Suprapubic skin (tissue), 4 donors: Measurements from ENCODE around the gene GUCY1A2.
"Not testable (repeated sequence)": the region's sequence is repeated elsewhere in the genome, so short reads cannot be mapped to it uniquely, and the experiment has no call there.

Experiments used
- POLR2A ChIP-seq, 2 donors: fragments of 450-650 bp; IDR thresholded peaks; one replicate each; pipeline ENCODE4 v1.6.1; 2017; ENCODE audit warnings: antibody characterized with exemption in 2 of 2, mild to moderate bottlenecking in 2 of 2, moderate library complexity in 2 of 2
- POLR2AphosphoS5 ChIP-seq, 3 donors: sonication (generic); formaldehyde crosslinking; IDR thresholded peaks; one replicate each; pipeline ENCODE4 v1.6.1; 2017; ENCODE audit warnings: antibody characterized with exemption in 3 of 3
- TF ChIP-seq, protein P1 (sequence below), 2 donors: fragments of 200-600 bp in 1 of 2; fragments of 450-650 bp in 1 of 2; sonication (generic) in 1 of 2; IDR thresholded peaks; one replicate each; pipeline ENCODE4 v1.5.1; 2016 to 2019; ENCODE audit warnings: antibody characterized with exemption in 2 of 2, mild to moderate bottlenecking in 1 of 2, moderate library complexity in 1 of 2

DNA sequence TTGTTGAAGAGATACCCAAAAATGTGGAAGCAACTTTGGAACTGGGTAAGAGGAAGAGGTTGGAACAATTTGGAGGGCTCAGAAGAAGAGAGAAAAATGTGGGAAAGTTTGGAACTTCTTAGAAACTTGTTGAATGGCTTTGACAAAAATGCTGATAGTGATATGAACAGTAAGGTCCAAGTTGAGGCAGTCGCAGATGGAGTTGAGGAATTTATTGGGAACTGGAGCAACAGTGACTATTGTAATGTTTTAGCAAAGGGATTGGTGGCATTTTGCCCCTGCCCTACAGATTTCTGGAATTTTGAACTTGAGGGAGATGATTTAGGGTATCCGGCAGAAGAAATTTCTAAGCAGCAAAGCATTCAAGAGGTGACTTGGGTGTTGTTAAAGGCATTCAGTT lies 32.6 kb upstream of the GUCY1A2 start:
- TF ChIP-seq, protein P1, sequence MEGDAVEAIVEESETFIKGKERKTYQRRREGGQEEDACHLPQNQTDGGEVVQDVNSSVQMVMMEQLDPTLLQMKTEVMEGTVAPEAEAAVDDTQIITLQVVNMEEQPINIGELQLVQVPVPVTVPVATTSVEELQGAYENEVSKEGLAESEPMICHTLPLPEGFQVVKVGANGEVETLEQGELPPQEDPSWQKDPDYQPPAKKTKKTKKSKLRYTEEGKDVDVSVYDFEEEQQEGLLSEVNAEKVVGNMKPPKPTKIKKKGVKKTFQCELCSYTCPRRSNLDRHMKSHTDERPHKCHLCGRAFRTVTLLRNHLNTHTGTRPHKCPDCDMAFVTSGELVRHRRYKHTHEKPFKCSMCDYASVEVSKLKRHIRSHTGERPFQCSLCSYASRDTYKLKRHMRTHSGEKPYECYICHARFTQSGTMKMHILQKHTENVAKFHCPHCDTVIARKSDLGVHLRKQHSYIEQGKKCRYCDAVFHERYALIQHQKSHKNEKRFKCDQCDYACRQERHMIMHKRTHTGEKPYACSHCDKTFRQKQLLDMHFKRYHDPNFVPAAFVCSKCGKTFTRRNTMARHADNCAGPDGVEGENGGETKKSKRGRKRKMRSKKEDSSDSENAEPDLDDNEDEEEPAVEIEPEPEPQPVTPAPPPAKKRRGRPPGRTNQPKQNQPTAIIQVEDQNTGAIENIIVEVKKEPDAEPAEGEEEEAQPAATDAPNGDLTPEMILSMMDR (IDR thresholded peaks at IDR 0.05) = not testable (repeated sequence)
- TF ChIP-seq POLR2A, POLR2AphosphoS5 (IDR thresholded peaks at IDR 0.05): not testable (repeated sequence)
